RWPE2 (cell line): ENCODE data around the gene ERG28.

Source experiments
- ATAC-seq: fragments of 200-7000 bp; cut with Tn5 transposase; 3 replicates; pipeline ENCODE4 v1.9.1; 2021; ENCODE audit warnings: low read depth
- DNase-seq: peaks from one replicate; pipeline ENCODE4 v3.0.0-alpha.2; 2020; ENCODE audit warnings: low spot score
- H3K27ac ChIP-seq: fragments of 450-650 bp; 2 replicates; pipeline ENCODE4 v1.5.1; 2017; ENCODE audit warnings: mild to moderate bottlenecking; ENCODE audit not compliant: poor library complexity, severe bottlenecking
- H3K27me3 ChIP-seq: fragments of 250-450 bp; sonication (Bioruptor Pico); 2 replicates; pipeline ENCODE4 v1.5.1; 2021; ENCODE audit warnings: mild to moderate bottlenecking, moderate library complexity; ENCODE audit not compliant: insufficient read depth, poor library complexity, severe bottlenecking
- H3K36me3 ChIP-seq: fragments of 250-450 bp; sonication (Bioruptor Pico); 2 replicates; pipeline ENCODE4 v1.5.1; 2020; ENCODE audit warnings: low read depth, mild to moderate bottlenecking, moderate library complexity
- H3K4me1 ChIP-seq: fragments of 250-450 bp; sonication (Bioruptor Pico); 2 replicates; pipeline ENCODE4 v1.5.1; 2021; ENCODE audit warnings: mild to moderate bottlenecking, moderate library complexity; ENCODE audit not compliant: insufficient read depth, poor library complexity, severe bottlenecking
- H3K4me3 ChIP-seq: fragments of 250-450 bp; sonication (Bioruptor Pico); 2 replicates; pipeline ENCODE4 v1.5.1; 2021; ENCODE audit warnings: mild to moderate bottlenecking, moderate library complexity; ENCODE audit not compliant: severe bottlenecking
- H3K9me3 ChIP-seq: fragments of 250-450 bp; sonication (Bioruptor Pico); 2 replicates; pipeline ENCODE4 v1.5.1; 2021; ENCODE audit warnings: mild to moderate bottlenecking, moderate library complexity; ENCODE audit not compliant: severe bottlenecking
- CTCF ChIP-seq: fragments of 450-650 bp; IDR thresholded peaks from one replicate; pipeline ENCODE4 v1.5.1; 2017; ENCODE audit warnings: mild to moderate bottlenecking, moderate library complexity; ENCODE audit not compliant: poor library complexity, severe bottlenecking

Gene ERG28

GRCh38 chr14:75655235-75655634 is 5.4 kb downstream of the ERG28 start:
- no peaks in the 10 kb centered on the region for H3K27me3 ChIP-seq
- DNase-seq (no peak), ATAC-seq (no peak)
- H3K9me3 ChIP-seq = no peaks in the 10 kb centered on the region
- TF ChIP-seq CTCF = no peak
- no peak overlapping the region for H3K4me3 ChIP-seq
- H3K4me1 ChIP-seq = peaks cover 2% of the 10 kb centered on the region
- H3K36me3 ChIP-seq = peaks cover 85% of the 10 kb centered on the region
- H3K27ac ChIP-seq = no peak overlapping the region

- no peak for DNase-seq
- no peak overlapping the region for H3K4me3 ChIP-seq
- H3K9me3 ChIP-seq = no peaks in the 10 kb centered on the region
- peaks cover 3% of the 10 kb centered on the region for H3K4me1 ChIP-seq
- no peaks in the 10 kb centered on the region for H3K27me3 ChIP-seq
- peak; percentile 99 for TF ChIP-seq CTCF
- H3K27ac ChIP-seq = no peak overlapping the region
- ATAC-seq = peak; percentile 94
- H3K36me3 ChIP-seq = peaks cover 95% of the 10 kb centered on the region
Measured at GRCh38 chr14:75654127-75654732, 6.4 kb downstream of the ERG28 start.

GRCh38 chr14:75653563-75653962 is 7.1 kb downstream of the ERG28 start:
- no peak for TF ChIP-seq CTCF
- ATAC-seq (no peak), DNase-seq (no peak)
- Histone ChIP-seq H3K27me3 (no peaks in the 10 kb centered on the region), H3K9me3 (no peaks in the 10 kb centered on the region), H3K27ac (no peak overlapping the region), H3K4me1 (peaks cover 6% of the 10 kb centered on the region), H3K36me3 (peaks cover 93% of the 10 kb centered on the region), H3K4me3 (no peak overlapping the region)

GRCh38 chr14:75650253-75651058 is 10.2 kb downstream of the ERG28 start:
- Histone ChIP-seq H3K27me3 (no peaks in the 10 kb centered on the region), H3K4me1 (peaks cover 25% of the 10 kb centered on the region), H3K4me3 (no peak overlapping the region), H3K27ac (no peak overlapping the region), H3K36me3 (peaks cover 64% of the 10 kb centered on the region), H3K9me3 (no peaks in the 10 kb centered on the region)
- ATAC-seq = no peak
- no peak for DNase-seq
- TF ChIP-seq CTCF = no peak

GRCh38 chr14:75649773-75650172 is 10.9 kb downstream of the ERG28 start:
- peaks cover 57% of the 10 kb centered on the region for H3K36me3 ChIP-seq
- no peak for TF ChIP-seq CTCF
- H3K4me1 ChIP-seq = peaks cover 25% of the 10 kb centered on the region
- ATAC-seq (no peak), DNase-seq (no peak)
- no peak overlapping the region for H3K4me3 ChIP-seq
- H3K27me3 ChIP-seq = no peaks in the 10 kb centered on the region
- H3K9me3 ChIP-seq = no peaks in the 10 kb centered on the region
- no peak overlapping the region for H3K27ac ChIP-seq
